GM10248 (cell line): ENCODE measurements around the gene WDR91.
"Not testable (repeated sequence)": the region's sequence is repeated elsewhere in the genome, so short reads cannot be mapped to it uniquely, and the experiment has no call there.

Source experiments
- CTCF ChIA-PET: fragments of 300-600 bp; sonication (Branson Sonifier 250); formaldehyde crosslinking; extraction: SDS; loops from one replicate; lab custom pipeline; 2021; ENCODE audit warnings: antibody characterized with exemption; lab: Yijun Ruan, JAX
- POLR2A ChIA-PET: fragments of 350-650 bp; sonication (Branson Sonifier 250); formaldehyde crosslinking; extraction: SDS; loops from one replicate; lab custom pipeline; 2020; ENCODE audit warnings: antibody characterized with exemption; lab: Yijun Ruan, JAX
- DNase-seq: peaks from one replicate; pipeline ENCODE4 v3.0.0; 2012; ENCODE audit errors: extremely low spot score
- CTCF ChIP-seq: IDR thresholded peaks from 2 replicates; pipeline ENCODE4 v1.5.1; 2012; ENCODE audit warnings: mild to moderate bottlenecking, low read depth; ENCODE audit errors: extremely low read depth, missing control alignments, control extremely low read depth

WDR91 gene

GRCh38 chr7:135179321-135179925 is 31.9 kb downstream of the WDR91 start:
- CTCF ChIA-PET: interaction anchor here (0.8 to 4.7 kb wide), 7 partner anchors 9 to 544 kb away, joined by 3 to 29 read pairs (median 3); partner anchors contain the start of genes CYREN and TMEM140

GRCh38 chr7:135178364-135178763 is 33.0 kb downstream of the WDR91 start:
- POLR2A ChIA-PET: no interaction called here
- no peak for DNase-seq
- no peak for TF ChIP-seq CTCF
- CTCF ChIA-PET: interaction anchor here (1.0 to 4.7 kb wide), 4 partner anchors 8 to 100 kb away, joined by 3 to 29 read pairs (median 4); partner anchors contain the start of gene CYREN

More at GRCh38 chr7:135179321-135179925, 31.9 kb downstream of the WDR91 start:
- DNase-seq: no peak
- POLR2A ChIA-PET: interaction anchor here (0.6 kb wide), 1 partner anchor 28 kb away, joined by 3 read pairs; no protein-coding TSS in a partner anchor
- no peak for TF ChIP-seq CTCF

- POLR2A ChIA-PET: no interaction called here
- DNase-seq: no peak
- TF ChIP-seq CTCF: no peak
- CTCF ChIA-PET: interaction anchor here (1.0 to 4.7 kb wide), 4 partner anchors 7 to 98 kb away, joined by 3 to 29 read pairs (median 4); partner anchors contain the start of gene CYREN
These were observed 34.2 kb downstream of the WDR91 start for GRCh38 chr7:135177028-135177696.

GRCh38 chr7:135175931-135176330 is 35.4 kb downstream of the WDR91 start:
- CTCF ChIA-PET: interaction anchor here (1.8 to 2.4 kb wide), 2 partner anchors 11 to 23 kb away, joined by 4 to 10 read pairs; no protein-coding TSS in a partner anchor
- POLR2A ChIA-PET: no interaction called here
- TF ChIP-seq CTCF: no peak
- no peak for DNase-seq

- CTCF ChIA-PET: interaction anchor here (1.1 to 2.4 kb wide), 4 partner anchors 10 to 188 kb away, joined by 3 to 11 read pairs (median 6); partner anchors contain the start of gene AGBL3
- no peak for TF ChIP-seq CTCF
- POLR2A ChIA-PET: interaction anchor here (1.1 to 2.1 kb wide), 2 partner anchors 12 to 60 kb away, joined by 3 to 6 read pairs; no protein-coding TSS in a partner anchor
- no peak for DNase-seq
These were observed 36.4 kb downstream of the WDR91 start for GRCh38 chr7:135174941-135175340.

- not testable (repeated sequence) for DNase-seq
- POLR2A ChIA-PET: interaction anchor here (2.1 kb wide), 1 partner anchor 13 kb away, joined by 6 read pairs; no protein-coding TSS in a partner anchor
- CTCF ChIA-PET: interaction anchor here (0.9 to 2.4 kb wide), 5 partner anchors 9 to 187 kb away, joined by 3 to 11 read pairs (median 4); partner anchors contain the start of gene AGBL3
These were observed 37.4 kb downstream of the WDR91 start for GRCh38 chr7:135173916-135174315.

- not testable (repeated sequence) for DNase-seq
- POLR2A ChIA-PET: interaction anchor here (1.3 kb wide), 1 partner anchor 15 kb away, joined by 4 read pairs; no protein-coding TSS in a partner anchor
- CTCF ChIA-PET: interaction anchor here (1.2 to 5.0 kb wide), 12 partner anchors 8 to 538 kb away, joined by 3 to 40 read pairs (median 13); partner anchors contain the start of genes AGBL3 and TMEM140
These were observed 39.6 kb downstream of the WDR91 start for GRCh38 chr7:135171581-135172291.

GRCh38 chr7:135170998-135171481 is 40.3 kb downstream of the WDR91 start:
- ChIA-PET CTCF (interaction anchor here (1.0 to 5.0 kb wide), 17 partner anchors 8 to 541 kb away, joined by 3 to 40 read pairs (median 12); partner anchors contain the start of genes AGBL3 and TMEM140), POLR2A (interaction anchor here (1.0 to 1.3 kb wide), 2 partner anchors 10 to 15 kb away, joined by 3 to 4 read pairs; no protein-coding TSS in a partner anchor)
- DNase-seq: not testable (repeated sequence)
